GM20000 (cell line): ENCODE results near the gene UACA.
"Not testable (repeated sequence)": the region's sequence is repeated elsewhere in the genome, so short reads cannot be mapped to it uniquely, and the experiment has no call there.

Source experiments
- DNase-seq: peaks from one replicate; pipeline ENCODE4 v3.0.0; 2012; ENCODE audit warnings: low spot score
- CTCF ChIP-seq: IDR thresholded peaks from 2 replicates; pipeline ENCODE4 v1.5.1; 2012; ENCODE audit warnings: mild to moderate bottlenecking, control low read depth; ENCODE audit errors: extremely low read depth, missing control alignments

UACA gene

GRCh38 chr15:70665599-70665998 is 97.8 kb downstream of the UACA start:
- TF ChIP-seq CTCF: no peak
- no peak for DNase-seq

- no peak for TF ChIP-seq CTCF
- no peak for DNase-seq
These were observed 98.9 kb downstream of the UACA start for GRCh38 chr15:70664494-70664893.

- not testable (repeated sequence) for DNase-seq
These were observed 100.3 kb downstream of the UACA start for GRCh38 chr15:70663069-70663468.

GRCh38 chr15:70659662-70660061 is 103.7 kb downstream of the UACA start:
- no peak for TF ChIP-seq CTCF
- DNase-seq: no peak

GRCh38 chr15:70658641-70659040 is 104.7 kb downstream of the UACA start:
- TF ChIP-seq CTCF: no peak
- no peak for DNase-seq

- TF ChIP-seq CTCF: no peak
- no peak for DNase-seq
These were observed 109.9 kb downstream of the UACA start for GRCh38 chr15:70653426-70653825.

- DNase-seq: no peak
- TF ChIP-seq CTCF: no peak
These were observed 111.0 kb downstream of the UACA start for GRCh38 chr15:70652341-70652740.

GRCh38 chr15:70651303-70651845 is 112.0 kb downstream of the UACA start:
- no peak for TF ChIP-seq CTCF
- no peak for DNase-seq
